HEK293 (cell line): ENCODE data around the gene MIA2.

Source experiments
- CTCF ChIP-seq: fragments of 450-650 bp; formaldehyde crosslinking; IDR thresholded peaks from 2 replicates; pipeline ENCODE4 v1.5.1; 2016; ENCODE audit warnings: missing biosample characterization, missing genetic modification characterization
- KLF9 ChIP-seq: fragments of 450-650 bp; formaldehyde crosslinking; IDR thresholded peaks from 2 replicates; pipeline ENCODE4 v1.5.1; 2016; ENCODE audit warnings: missing biosample characterization, missing genetic modification characterization, low read depth
- ZNF830 ChIP-seq: fragments of 450-650 bp; IDR thresholded peaks from 2 replicates; pipeline ENCODE4 v1.5.0; 2018; ENCODE audit warnings: missing biosample characterization, missing genetic modification characterization, low read depth, mild to moderate bottlenecking, moderate library complexity

- TF ChIP-seq CTCF (tag by site-specific recombination) (no peak), KLF9 (no peak), ZNF830 (tag by site-specific recombination) (no peak)
These were observed 82.2 kb downstream of the MIA2 start for GRCh38 chr14:39315859-39316444.
